Activated CD4-positive, alpha-beta T cell treated with anti-CD3 and anti-CD28 coated beads, Interleukin-2, amount 10 ng/mL, durations not matched to agents 24 days and 14 days (primary cell): Measurements from ENCODE around the gene PVR. TPM values are rescaled to one million over a fixed set of nuclear protein-coding genes. Genes with fewer than 3 reads are reported as not detected.
A peak's percentile ranks its signal among the peaks of the same experiment; 100 is the strongest.
"Not testable (repeated sequence)": the region's sequence is repeated elsewhere in the genome, so short reads cannot be mapped to it uniquely, and the experiment has no call there.

Experiments used
- DNase-seq: peaks from one replicate; pipeline ENCODE4 v3.0.0; 2022
- H3K27ac Mint-ChIP-seq: one replicate; pipeline ENCODE4 v1.8.0; 2022; ENCODE audit warnings: mild to moderate bottlenecking, mixed read lengths
- H3K27me3 Mint-ChIP-seq: one replicate; pipeline ENCODE4 v1.8.0; 2022; ENCODE audit warnings: mixed read lengths
- H3K36me3 Mint-ChIP-seq: one replicate; pipeline ENCODE4 v1.8.0; 2022; ENCODE audit warnings: low read depth, mild to moderate bottlenecking, mixed read lengths
- H3K4me1 Mint-ChIP-seq: one replicate; pipeline ENCODE4 v1.8.0; 2021; ENCODE audit warnings: mixed read lengths
- H3K4me3 Mint-ChIP-seq: one replicate; pipeline ENCODE4 v1.8.0; 2022; ENCODE audit warnings: mild to moderate bottlenecking, moderate library complexity, mixed read lengths
- H3K9me3 Mint-ChIP-seq: one replicate; pipeline ENCODE4 v1.8.0; 2021; ENCODE audit warnings: mixed read lengths
- intact Hi-C: fragments of 100-400 bp; cut with micrococcal nuclease; formaldehyde crosslinking; loops from one replicate; pipeline ENCODE4 v1.15.1; 2023
- total RNA-seq: library from RNA; stranded (reverse); gene quantifications from 2 replicates; pipeline ENCODE4 v1.2.3, GENCODE V29; 2022

Gene PVR
- total RNA-seq, 1 donor from 2014 or later = 19.1 TPM

DNA sequence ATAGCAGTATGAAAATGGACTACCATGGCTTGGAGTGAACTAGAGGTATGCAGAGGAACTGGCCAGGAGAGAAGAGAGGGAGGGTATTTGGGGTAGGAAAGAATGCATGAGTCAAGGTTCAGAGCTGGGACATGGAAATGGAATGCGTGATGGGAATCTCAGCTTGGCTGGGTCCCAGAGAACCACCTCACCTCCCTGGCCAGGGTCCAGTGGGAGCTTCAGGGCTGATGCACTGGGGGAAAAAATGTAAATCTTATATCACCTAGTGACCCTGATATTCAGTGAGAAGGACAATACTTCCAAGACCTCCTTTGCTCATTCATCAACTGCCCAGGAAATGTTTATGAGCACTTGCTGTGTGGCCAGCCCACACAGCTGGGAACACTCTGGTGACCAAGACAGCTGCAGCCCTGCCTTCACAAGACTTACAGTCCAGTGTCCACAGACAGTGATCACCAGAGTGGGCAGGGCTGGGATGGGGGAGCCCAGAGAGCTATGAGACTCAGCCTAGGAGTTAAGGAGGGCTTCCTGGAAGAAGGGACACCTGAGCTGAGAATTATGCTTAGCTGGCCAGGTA, 17.6 kb upstream of the PVR start:
- no peaks in the 10 kb centered on the region for H3K36me3 Mint-ChIP-seq
- H3K4me1 Mint-ChIP-seq = no peaks in the 10 kb centered on the region
- H3K27ac Mint-ChIP-seq = no peak overlapping the region
- intact Hi-C loops = no loop called here
- peaks cover 4% of the 10 kb centered on the region for H3K9me3 Mint-ChIP-seq
- no peak overlapping the region for H3K4me3 Mint-ChIP-seq
- DNase-seq = no peak
- no peaks in the 10 kb centered on the region for H3K27me3 Mint-ChIP-seq

DNA sequence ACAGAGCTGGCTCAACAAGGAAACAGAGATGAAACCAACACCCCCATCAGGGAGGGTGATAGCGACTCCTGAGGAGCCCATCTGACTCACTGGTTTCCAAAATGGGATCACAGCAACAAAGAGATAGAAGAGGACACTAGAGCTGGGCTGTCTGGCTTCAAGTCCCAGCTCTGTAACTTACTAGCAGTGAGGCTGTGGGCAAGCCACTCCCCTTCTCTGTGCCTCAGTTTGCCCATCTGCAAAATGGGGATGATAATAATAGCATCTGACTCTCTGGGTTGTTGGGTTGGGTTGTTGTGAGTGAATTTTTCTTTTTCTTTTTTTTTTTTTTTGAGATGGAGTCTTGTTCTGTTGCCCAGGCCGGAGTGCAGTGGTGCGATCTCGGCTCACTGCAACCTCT, 16.1 kb upstream of the PVR start:
- no peaks in the 10 kb centered on the region for H3K36me3 Mint-ChIP-seq
- no peaks in the 10 kb centered on the region for H3K4me1 Mint-ChIP-seq
- intact Hi-C loops = no loop called here
- H3K27ac Mint-ChIP-seq = no peak overlapping the region
- no peak for DNase-seq
- no peak overlapping the region for H3K4me3 Mint-ChIP-seq
- peaks cover 4% of the 10 kb centered on the region for H3K9me3 Mint-ChIP-seq
- H3K27me3 Mint-ChIP-seq = no peaks in the 10 kb centered on the region

DNA sequence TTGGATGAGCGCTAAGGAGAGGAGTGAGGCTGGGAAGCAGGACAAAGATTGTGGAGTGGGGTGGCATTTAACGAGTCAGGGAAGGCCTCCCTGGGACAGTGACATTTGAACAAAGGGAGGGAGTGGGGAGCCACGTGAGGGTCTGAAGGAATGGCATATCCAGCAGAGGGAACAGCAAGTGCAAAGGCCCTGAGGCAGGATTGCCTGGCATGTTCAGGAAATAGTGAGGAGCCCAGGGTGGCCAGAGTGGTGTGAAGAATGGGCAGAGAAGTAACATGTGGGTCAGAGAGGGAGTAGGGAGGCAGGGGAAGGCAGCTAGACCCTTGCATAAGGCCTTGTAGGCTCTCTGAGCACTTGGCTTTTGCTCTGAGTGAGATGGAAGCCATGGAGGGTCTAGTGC, 14.9 kb upstream of the PVR start:
- H3K4me3 Mint-ChIP-seq = no peak overlapping the region
- H3K27me3 Mint-ChIP-seq = peaks cover 2% of the 10 kb centered on the region
- DNase-seq = no peak
- H3K36me3 Mint-ChIP-seq = no peaks in the 10 kb centered on the region
- no peak overlapping the region for H3K27ac Mint-ChIP-seq
- peaks cover 4% of the 10 kb centered on the region for H3K9me3 Mint-ChIP-seq
- intact Hi-C loops = no loop called here
- H3K4me1 Mint-ChIP-seq = no peaks in the 10 kb centered on the region

DNA sequence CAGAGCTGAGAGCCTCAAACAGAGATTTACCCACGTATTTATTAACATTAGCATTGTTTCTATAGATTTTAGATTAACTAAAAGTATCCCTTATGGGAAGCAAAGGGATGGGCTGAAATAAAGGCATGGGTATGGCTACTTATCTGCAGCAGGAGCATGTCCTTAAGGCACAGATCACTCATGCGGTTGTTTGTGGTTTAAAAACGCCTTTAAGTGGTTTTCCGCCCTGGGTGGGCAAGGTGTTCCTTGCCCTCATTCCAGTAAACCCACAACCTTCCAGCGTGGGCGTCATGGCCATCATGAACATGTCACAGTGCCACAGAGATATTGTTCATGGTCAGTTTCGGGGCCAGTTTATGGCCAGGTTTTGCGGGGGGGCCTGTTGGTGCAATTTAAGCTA, 12.1 kb upstream of the PVR start:
- H3K4me3 Mint-ChIP-seq, H3K4me1 Mint-ChIP-seq, H3K27ac Mint-ChIP-seq, DNase-seq, H3K36me3 Mint-ChIP-seq, H3K27me3 Mint-ChIP-seq, intact Hi-C loops, H3K9me3 Mint-ChIP-seq: not testable (repeated sequence)

DNA sequence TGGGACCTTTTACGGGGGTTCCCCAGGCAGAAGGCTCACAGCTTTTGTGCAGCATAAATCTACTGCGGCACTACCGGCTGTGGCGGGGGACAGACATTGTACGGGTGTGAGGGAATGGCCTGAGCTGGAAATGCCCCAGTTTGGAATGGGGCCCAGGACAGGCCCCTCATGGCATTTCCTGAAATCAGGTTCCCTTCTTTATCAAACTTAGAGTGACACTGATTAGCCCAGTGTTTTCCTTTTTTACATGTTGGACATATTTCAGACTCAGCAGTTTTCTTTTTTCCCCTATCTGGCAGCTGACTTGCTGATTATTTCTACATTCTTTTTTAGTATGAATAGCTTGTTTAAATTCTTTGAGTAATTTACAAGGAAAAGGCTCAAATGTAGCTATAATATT, 9.7 kb upstream of the PVR start:
- DNase-seq, H3K27me3 Mint-ChIP-seq, H3K27ac Mint-ChIP-seq, H3K4me3 Mint-ChIP-seq, intact Hi-C loops, H3K4me1 Mint-ChIP-seq, H3K9me3 Mint-ChIP-seq, H3K36me3 Mint-ChIP-seq: not testable (repeated sequence)

DNA sequence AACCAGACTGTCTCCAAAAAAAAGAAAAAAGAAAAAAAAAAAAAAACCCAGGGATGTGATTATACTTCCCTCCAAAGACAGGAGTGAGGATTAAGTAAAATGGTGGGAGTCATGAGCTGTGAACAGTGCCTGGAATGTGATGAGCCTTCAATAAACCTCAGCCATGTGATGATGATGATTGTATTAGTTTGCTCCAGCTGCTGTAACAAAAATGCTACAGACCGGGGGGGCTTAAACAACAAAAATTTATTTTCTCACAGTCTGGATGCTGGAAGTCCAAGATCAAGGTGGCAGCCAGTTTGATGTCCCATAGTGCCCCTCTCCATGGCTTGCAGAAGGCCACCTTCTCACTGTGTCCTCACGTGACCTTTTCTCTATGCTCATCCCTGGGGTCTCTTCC, 8.9 kb upstream of the PVR start:
- Mint-ChIP-seq H3K4me3 (no peak overlapping the region), H3K9me3 (no peaks in the 10 kb centered on the region)

DNA sequence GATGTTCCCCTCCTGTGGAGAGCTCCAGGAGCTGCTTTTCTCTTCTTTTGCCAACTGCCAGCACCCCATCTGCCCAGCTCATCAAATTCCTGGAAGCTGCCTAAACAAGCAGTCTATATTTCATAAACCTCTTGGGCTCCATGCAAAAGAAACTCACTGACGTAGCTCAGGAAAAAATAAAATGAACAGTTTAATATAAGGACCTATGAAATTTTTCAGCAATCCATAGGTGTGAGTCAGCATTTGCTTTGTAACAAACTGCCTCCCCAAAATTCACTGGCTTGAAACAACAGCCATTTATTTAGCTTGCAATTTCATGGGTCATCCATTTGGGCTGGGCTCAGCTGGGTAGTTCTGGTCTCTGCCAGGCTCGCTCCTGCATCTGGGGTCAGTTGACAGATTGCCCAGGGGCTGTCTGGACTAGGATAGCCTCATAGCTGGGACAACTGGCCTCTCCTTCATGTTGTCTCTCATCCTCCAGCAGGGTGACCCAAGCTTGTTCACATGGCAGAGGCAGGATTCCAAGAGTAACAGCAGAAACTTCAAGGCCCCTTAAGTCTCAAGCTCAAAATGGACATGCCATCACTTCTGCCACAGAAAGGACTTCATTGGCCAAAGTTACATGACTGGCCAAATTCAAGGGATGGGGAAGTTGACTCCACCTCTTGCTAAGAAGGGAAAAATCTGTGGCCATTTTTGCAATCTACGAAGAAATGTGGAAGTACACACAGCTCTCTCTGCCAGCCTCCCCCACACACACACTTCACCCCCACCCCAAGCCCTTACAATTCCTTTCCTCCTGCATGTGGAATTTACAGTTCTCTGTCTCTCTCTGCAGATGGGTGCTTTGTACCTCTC, 7.9 kb upstream of the PVR start:
- no peaks in the 10 kb centered on the region for H3K9me3 Mint-ChIP-seq
- intact Hi-C loops = no loop called here

More for the DNA sequence above, 8.9 kb upstream of the PVR start:
- no peaks in the 10 kb centered on the region for H3K36me3 Mint-ChIP-seq
- DNase-seq = no peak
- no peaks in the 10 kb centered on the region for H3K4me1 Mint-ChIP-seq
- H3K27me3 Mint-ChIP-seq = peaks cover 6% of the 10 kb centered on the region
- H3K27ac Mint-ChIP-seq = no peak overlapping the region
- intact Hi-C loops = no loop called here

DNA sequence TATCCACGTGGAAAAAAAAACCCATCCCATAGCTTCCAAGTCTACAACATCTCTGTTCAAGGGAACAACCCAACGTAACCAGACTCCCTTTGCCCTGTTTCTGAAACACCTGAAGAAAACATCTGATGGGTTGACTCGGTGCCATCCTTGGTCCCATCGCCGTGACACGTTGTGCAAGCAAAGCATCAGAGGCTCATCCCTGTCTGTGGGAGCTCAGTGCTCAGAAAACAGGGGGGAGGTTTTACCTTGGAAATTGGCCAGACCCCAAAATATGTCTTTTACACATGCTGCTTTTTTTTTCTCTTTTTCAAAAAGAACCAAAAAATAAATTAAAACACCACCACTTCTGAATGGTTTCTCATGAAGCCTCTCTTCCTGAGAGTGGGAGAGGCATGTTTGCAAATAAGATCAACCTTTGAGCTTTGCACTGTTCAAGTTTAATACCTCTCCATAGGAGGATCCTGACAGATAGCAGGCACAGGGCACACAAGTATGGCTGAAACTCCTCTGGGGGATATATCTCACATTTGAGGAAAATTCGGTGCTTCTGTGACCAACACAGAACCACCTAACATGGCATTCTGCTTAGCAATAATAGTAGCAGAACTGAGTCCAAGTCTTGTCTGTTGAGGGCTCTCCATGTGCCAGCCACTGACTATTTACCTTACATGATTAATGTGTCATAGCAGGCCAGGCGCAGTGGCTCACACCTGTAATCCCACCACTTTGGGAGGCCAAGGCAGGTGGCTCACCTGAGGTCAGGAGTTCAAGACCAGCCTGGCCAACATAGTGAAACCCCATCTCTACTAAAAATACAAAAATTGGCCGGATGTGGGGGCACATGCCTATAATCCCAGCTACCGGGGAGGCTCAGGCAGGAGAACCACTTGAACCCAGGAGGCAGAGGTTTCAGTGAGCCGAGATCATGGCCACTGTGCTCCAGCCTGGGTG, 7.0 kb upstream of the PVR start:
- H3K4me1 Mint-ChIP-seq = no peaks in the 10 kb centered on the region
- no peaks in the 10 kb centered on the region for H3K9me3 Mint-ChIP-seq
- no peak for DNase-seq
- H3K27me3 Mint-ChIP-seq = peaks cover 7% of the 10 kb centered on the region
- H3K27ac Mint-ChIP-seq = no peak overlapping the region
- no peaks in the 10 kb centered on the region for H3K36me3 Mint-ChIP-seq
- no peak overlapping the region for H3K4me3 Mint-ChIP-seq
- intact Hi-C loops = no loop called here

More for the DNA sequence above, 7.9 kb upstream of the PVR start:
- Mint-ChIP-seq H3K27me3 (peaks cover 6% of the 10 kb centered on the region), H3K4me3 (no peak overlapping the region), H3K36me3 (no peaks in the 10 kb centered on the region), H3K4me1 (no peaks in the 10 kb centered on the region), H3K27ac (no peak overlapping the region)
- no peak for DNase-seq

DNA sequence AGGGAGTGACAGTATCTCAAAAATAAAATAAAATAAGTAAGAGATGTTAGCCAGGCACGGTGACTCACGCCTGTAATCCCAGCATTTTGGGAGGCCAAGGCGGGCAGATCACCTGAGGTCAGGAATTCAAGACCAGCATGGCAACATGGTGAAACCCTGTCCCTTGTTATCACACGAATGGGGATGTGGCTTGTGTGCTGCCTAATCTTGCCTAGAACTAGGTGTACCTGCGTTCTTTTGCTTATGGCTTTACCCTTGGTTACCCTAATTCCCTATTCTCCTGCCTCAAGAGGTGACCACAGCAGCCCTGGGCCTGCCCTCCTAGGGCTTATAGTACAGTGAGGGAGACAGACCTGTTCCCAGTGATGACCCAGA, 6.3 kb upstream of the PVR start:
- Mint-ChIP-seq H3K36me3 (no peaks in the 10 kb centered on the region), H3K4me1 (no peaks in the 10 kb centered on the region), H3K9me3 (no peaks in the 10 kb centered on the region), H3K27me3 (peaks cover 9% of the 10 kb centered on the region), H3K4me3 (no peak overlapping the region), H3K27ac (no peak overlapping the region)
- DNase-seq = no peak
- intact Hi-C loops = no loop called here

DNA sequence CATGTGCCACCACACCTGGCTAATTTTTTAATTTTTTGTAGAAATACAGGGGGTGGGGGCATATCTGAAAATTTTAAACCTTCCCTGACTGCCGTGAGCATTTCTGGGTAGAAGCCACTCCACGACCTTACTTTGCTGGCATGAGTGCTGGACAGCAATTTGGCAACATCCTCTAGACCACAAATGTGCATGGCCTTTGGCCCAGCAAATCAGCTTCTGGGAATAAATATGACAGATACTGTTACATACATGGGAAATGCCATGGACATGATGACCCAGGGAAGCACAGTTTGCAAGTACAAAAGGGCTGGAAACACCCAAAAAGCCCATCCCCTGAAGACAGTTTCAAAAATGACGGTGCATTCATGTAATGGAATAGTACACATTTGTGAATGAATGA, 3.2 kb upstream of the PVR start:
- Mint-ChIP-seq H3K4me3 (no peak overlapping the region), H3K27me3 (peaks cover 10% of the 10 kb centered on the region), H3K9me3 (no peaks in the 10 kb centered on the region), H3K4me1 (no peaks in the 10 kb centered on the region), H3K27ac (no peak overlapping the region), H3K36me3 (no peaks in the 10 kb centered on the region)
- no peak for DNase-seq
- intact Hi-C loops = no loop called here

DNA sequence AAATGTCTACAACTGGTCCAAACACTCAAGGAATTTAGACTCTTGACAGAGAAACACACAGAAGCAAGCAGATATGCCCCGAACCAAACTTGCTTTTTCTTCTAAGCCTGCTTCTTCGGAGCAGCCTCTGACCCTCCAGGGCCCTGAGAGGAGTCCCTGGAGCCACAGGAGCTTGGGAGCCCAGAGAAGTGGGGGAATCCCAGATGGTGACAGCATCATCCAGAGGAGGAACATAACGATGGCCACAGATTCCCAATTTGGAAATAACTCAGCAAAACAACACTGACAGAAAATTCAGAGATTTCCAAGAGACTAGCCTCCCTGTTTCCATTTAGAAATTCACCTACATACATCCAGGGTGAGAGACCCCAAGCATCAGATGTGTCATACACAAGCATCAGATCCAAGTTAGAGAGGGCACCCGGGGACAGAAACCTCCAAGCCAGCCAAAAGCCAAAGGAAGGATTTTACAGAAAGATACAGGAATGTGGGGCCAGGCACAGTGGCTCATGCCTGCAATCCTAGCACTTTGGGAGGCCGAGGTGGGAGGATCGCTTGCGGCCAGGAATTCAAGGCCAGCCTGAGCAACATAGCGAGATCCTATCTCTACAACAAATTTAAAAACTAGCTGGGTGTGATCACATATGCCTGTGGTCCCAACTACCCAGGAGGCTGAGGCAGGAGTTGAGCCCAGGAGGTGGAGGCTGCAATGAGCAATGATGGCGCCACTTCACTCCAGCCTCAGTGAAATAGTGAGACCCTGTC, 2.0 kb upstream of the PVR start:
- no peaks in the 10 kb centered on the region for H3K36me3 Mint-ChIP-seq
- intact Hi-C loops = no loop called here
- no peak for DNase-seq
- H3K9me3 Mint-ChIP-seq = no peaks in the 10 kb centered on the region
- H3K4me3 Mint-ChIP-seq = no peak overlapping the region
- H3K4me1 Mint-ChIP-seq = no peaks in the 10 kb centered on the region
- peaks cover 10% of the 10 kb centered on the region for H3K27me3 Mint-ChIP-seq
- H3K27ac Mint-ChIP-seq = no peak overlapping the region

DNA sequence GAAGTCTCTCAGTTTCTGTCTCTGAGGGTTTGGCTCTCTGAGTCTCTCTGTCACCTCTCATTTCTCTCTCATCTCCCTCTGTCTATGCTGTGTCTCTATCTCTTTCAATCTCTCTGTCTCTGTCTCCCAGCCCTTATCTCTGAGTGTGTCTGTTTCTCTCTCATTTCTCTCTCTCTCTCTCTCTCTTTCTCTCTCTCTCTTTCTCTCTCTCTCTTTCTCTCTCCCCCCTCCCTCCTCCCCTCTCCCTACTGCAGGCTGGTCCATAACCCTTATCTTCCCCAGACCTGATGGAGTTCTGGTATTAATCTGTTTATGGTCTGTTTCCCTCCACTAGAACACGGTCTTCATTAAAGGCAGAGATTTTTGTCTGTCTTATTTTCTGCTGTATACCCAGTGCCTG, 1.3 kb upstream of the PVR start:
- no peaks in the 10 kb centered on the region for H3K9me3 Mint-ChIP-seq
- no peak for DNase-seq
- peaks cover 10% of the 10 kb centered on the region for H3K27me3 Mint-ChIP-seq
- no peaks in the 10 kb centered on the region for H3K36me3 Mint-ChIP-seq
- no peak overlapping the region for H3K4me3 Mint-ChIP-seq
- peak overlapping the region; percentile 8 for H3K27ac Mint-ChIP-seq
- intact Hi-C loops = no loop called here
- no peaks in the 10 kb centered on the region for H3K4me1 Mint-ChIP-seq

DNA sequence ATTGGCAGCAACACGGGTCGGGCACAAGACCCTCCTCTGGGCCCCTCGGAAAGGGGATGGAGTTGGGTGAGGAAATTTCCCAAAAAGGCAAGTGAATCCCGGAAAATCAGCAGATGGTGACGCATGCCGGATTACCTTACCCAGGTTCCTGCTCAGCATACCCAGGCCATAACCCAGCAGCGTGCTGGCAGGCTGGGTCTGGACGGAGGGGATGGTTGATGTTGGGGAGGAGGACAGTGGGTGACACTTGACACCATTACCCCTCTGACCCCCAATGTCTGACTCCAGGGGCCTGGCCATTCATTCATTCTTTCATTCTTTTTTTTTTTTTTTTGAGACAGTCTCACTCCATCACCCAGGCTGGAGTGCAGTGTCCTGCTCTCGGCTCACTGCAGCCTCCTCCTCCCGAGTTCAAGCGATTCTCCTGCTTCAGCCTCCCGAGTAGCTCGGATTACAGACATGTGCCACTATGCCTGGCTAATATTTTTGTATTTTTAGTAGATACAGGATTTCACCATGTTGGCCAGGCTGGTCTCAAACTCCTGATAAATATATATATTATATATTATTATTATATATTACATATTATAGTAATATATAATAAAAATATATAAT, 799 bp downstream of the PVR start:
- Mint-ChIP-seq H3K9me3 (no peaks in the 10 kb centered on the region), H3K36me3 (no peaks in the 10 kb centered on the region), H3K27ac (no peak overlapping the region), H3K27me3 (peaks cover 10% of the 10 kb centered on the region), H3K4me3 (peak overlapping the region; percentile 86), H3K4me1 (no peaks in the 10 kb centered on the region)
- no peak for DNase-seq
- intact Hi-C loops = no loop called here
